CD14-positive monocyte (primary cell): ENCODE measurements around the gene BRAF. TPM values are rescaled to one million over a fixed set of nuclear protein-coding genes. Genes with fewer than 3 reads are reported as not detected.

Experiments
- DNase-seq, 3 donors: peaks; one replicate each; pipeline ENCODE4 v3.0.0-alpha.2; 2011 to 2022
- H2AFZ ChIP-seq: 2 replicates; pipeline ENCODE4 v1.6.0; 2012; ENCODE audit warnings: mild to moderate bottlenecking, low read depth, low read length, inconsistent platforms; ENCODE audit not compliant: insufficient read depth, poor library complexity, severe bottlenecking
- H3K27ac ChIP-seq, 2 donors: 1 replicate in 1 of 2; 2 replicates in 1 of 2; pipeline ENCODE4 v1.5.1; 2012 to 2013; ENCODE audit warnings: low read length in 2 of 2, control low read depth in 1 of 2, inconsistent platforms in 1 of 2, low read depth in 1 of 2, mild to moderate bottlenecking in 1 of 2
- H3K27me3 ChIP-seq, 2 donors: one replicate each; pipeline versions ENCODE4 v1.6.0 to v1.6.1; 2011 to 2013; ENCODE audit warnings: low read length in 2 of 2; ENCODE audit not compliant: control insufficient read depth in 2 of 2, insufficient read depth in 2 of 2
- H3K36me3 ChIP-seq, 2 donors: replicated peaks in 1 of 2; 1 replicate in 1 of 2; 2 replicates in 1 of 2; pipeline versions ENCODE4 v1.5.1 to v1.6.1; 2012 to 2013; ENCODE audit warnings: low read length in 2 of 2, control low read depth in 1 of 2, inconsistent platforms in 1 of 2, mild to moderate bottlenecking in 1 of 2; ENCODE audit not compliant: insufficient read depth in 2 of 2, control insufficient read depth in 1 of 2
- H3K4me1 ChIP-seq, 2 donors: 1 replicate in 1 of 2; 2 replicates in 1 of 2; pipeline versions ENCODE4 v1.5.1 to v1.6.1; 2012 to 2013; ENCODE audit warnings: low read length in 2 of 2, control low read depth in 1 of 2, inconsistent platforms in 1 of 2, mild to moderate bottlenecking in 1 of 2, moderate library complexity in 1 of 2; ENCODE audit not compliant: insufficient read depth in 2 of 2, control insufficient read depth in 1 of 2
- H3K4me2 ChIP-seq: replicated peaks from 2 replicates; pipeline ENCODE3; 2012; ENCODE audit warnings: low read length, moderate library complexity, mild to moderate bottlenecking; ENCODE audit not compliant: poor library complexity, severe bottlenecking; ENCODE audit errors: extremely low read depth
- H3K4me3 ChIP-seq, 3 experiments: fragments of 200-600 bp in 1 of 3; sonication (generic) in 1 of 3; replicated peaks in 1 of 3; 1 replicate in 2 of 3; 2 replicates in 1 of 3; pipeline ENCODE4 v1.5.1; 2011 to 2013; ENCODE audit warnings: low read length in 3 of 3, mild to moderate bottlenecking in 3 of 3, control low read depth in 2 of 3, low read depth in 2 of 3, inconsistent platforms in 1 of 3, moderate library complexity in 1 of 3
- H3K79me2 ChIP-seq: 2 replicates; pipeline ENCODE4 v1.6.0; 2012; ENCODE audit warnings: mild to moderate bottlenecking, control low read depth, inconsistent platforms, low read length, moderate library complexity; ENCODE audit not compliant: insufficient read depth
- H3K9ac ChIP-seq: 2 replicates; pipeline ENCODE4 v1.6.0; 2017; ENCODE audit warnings: low read length, mild to moderate bottlenecking; ENCODE audit not compliant: insufficient read depth, poor library complexity, severe bottlenecking
- H3K9me3 ChIP-seq, 2 donors: replicated peaks in 1 of 2; 1 replicate in 1 of 2; 2 replicates in 1 of 2; pipeline versions ENCODE4 v1.5.1 to v1.6.1; 2012 to 2013; ENCODE audit warnings: low read length in 2 of 2, control low read depth in 1 of 2; ENCODE audit not compliant: control insufficient read depth in 1 of 2, insufficient read depth in 1 of 2
- H4K20me1 ChIP-seq: 2 replicates; pipeline ENCODE4 v1.6.0; 2012; ENCODE audit warnings: mild to moderate bottlenecking, low read length, control low read depth, moderate library complexity; ENCODE audit not compliant: insufficient read depth
- H3K27ac Mint-ChIP-seq, 7 donors: one replicate each; pipeline ENCODE4 v1.8.0; 2020; ENCODE audit warnings: mild to moderate bottlenecking in 7 of 7, mixed read lengths in 7 of 7, moderate library complexity in 6 of 7, inconsistent platforms in 2 of 7
- H3K27me3 Mint-ChIP-seq, 3 donors: one replicate each; pipeline ENCODE4 v1.8.0; 2021 to 2022; ENCODE audit warnings: low read depth in 3 of 3, mild to moderate bottlenecking in 3 of 3, mixed read lengths in 3 of 3, moderate library complexity in 3 of 3, inconsistent platforms in 1 of 3
- H3K36me3 Mint-ChIP-seq, 2 donors: one replicate each; pipeline ENCODE4 v1.8.0; 2020; ENCODE audit warnings: mixed read lengths in 2 of 2, inconsistent platforms in 1 of 2, mild to moderate bottlenecking in 1 of 2
- H3K4me1 Mint-ChIP-seq: one replicate; pipeline ENCODE4 v1.8.0; 2020; ENCODE audit warnings: mild to moderate bottlenecking, mixed read lengths
- H3K4me3 Mint-ChIP-seq, 2 donors: one replicate each; pipeline ENCODE4 v1.8.0; 2020; ENCODE audit warnings: mild to moderate bottlenecking in 2 of 2, mixed read lengths in 2 of 2, moderate library complexity in 1 of 2
- H3K9me3 Mint-ChIP-seq, 7 donors: one replicate each; pipeline ENCODE4 v1.8.0; 2020 to 2022; ENCODE audit warnings: mixed read lengths in 7 of 7, mild to moderate bottlenecking in 6 of 7, moderate library complexity in 6 of 7, inconsistent platforms in 2 of 7
- WGBS: methylation state at CpG from one replicate; pipeline ENCODE4 v1.1.5; 2013; ENCODE audit warnings: missing lambda C conversion rate; ENCODE audit not compliant: insufficient coverage; 5-methylcytosine and 5-hydroxymethylcytosine counted together
- intact Hi-C, 2 donors: fragments of 100-400 bp; cut with micrococcal nuclease; formaldehyde crosslinking; loops; one replicate each; pipeline versions ENCODE4 v1.15.0 to v1.15.1; 2023
- polyA plus RNA-seq, 3 donors: library from polyadenylated mRNA; depleted of rRNA in 1 of 3; unstranded in 2 of 3; stranded (reverse) in 1 of 3; fragments of 300-500 nt in 2 of 3; fragments of >200 nt in 1 of 3; fragmentation: Illumina TruSeq in 2 of 3; gene quantifications; 1 replicate in 2 of 3; 2 replicates in 1 of 3; pipeline ENCODE4 v1.2.3, GENCODE V29; 2012 to 2021
- TF ChIP-seq, protein P1 (sequence below): fragments of 200-600 bp; IDR thresholded peaks from one replicate; pipeline ENCODE4 v1.8.0; 2022; ENCODE audit warnings: antibody characterized with exemption, mild to moderate bottlenecking

The BRAF gene
- polyA plus RNA-seq, 3 donors = 3.8 to 10.0 (median 5.6) TPM

DNA sequence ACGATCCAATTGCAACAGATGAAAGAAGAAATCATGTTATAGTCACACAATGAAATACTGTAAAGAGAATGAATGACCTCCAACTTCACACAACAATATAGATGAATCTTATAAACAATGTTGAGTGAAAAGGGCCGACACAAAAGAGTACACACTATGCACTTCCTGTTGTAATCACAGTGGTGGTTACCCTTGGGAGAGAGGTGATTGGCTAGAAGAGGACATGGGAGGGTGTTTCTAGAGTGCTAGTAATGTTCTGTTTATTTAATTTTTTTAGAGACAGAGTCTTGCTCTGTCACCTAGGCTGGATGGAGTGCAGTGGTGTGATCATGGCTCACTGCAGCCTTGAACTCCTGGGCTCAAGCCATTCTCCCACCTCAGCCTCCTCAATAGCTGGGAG is 145.8 kb downstream of the BRAF start:
- no peaks in the 10 kb centered on the region for H3K4me1 ChIP-seq
- no peaks in the 10 kb centered on the region for H4K20me1 ChIP-seq
- Mint-ChIP-seq H3K9me3 (no peaks in the 10 kb centered on the region), H3K27me3 (no peaks in the 10 kb centered on the region), H3K4me1 (no peaks in the 10 kb centered on the region), H3K4me3 (no peak overlapping the region), H3K27ac (no peak overlapping the region), H3K36me3 (peaks cover 48 to 56% of the 10 kb centered on the region in 2 donors)
- intact Hi-C loops = no loop called here
- H3K36me3 ChIP-seq = peaks cover 60 to 90% of the 10 kb centered on the region in 2 donors
- H3K4me3 ChIP-seq = no peak overlapping the region
- no peaks in the 10 kb centered on the region for H3K79me2 ChIP-seq
- DNase-seq = no peak
- no peak overlapping the region for H2AFZ ChIP-seq
- TF ChIP-seq, protein P1, sequence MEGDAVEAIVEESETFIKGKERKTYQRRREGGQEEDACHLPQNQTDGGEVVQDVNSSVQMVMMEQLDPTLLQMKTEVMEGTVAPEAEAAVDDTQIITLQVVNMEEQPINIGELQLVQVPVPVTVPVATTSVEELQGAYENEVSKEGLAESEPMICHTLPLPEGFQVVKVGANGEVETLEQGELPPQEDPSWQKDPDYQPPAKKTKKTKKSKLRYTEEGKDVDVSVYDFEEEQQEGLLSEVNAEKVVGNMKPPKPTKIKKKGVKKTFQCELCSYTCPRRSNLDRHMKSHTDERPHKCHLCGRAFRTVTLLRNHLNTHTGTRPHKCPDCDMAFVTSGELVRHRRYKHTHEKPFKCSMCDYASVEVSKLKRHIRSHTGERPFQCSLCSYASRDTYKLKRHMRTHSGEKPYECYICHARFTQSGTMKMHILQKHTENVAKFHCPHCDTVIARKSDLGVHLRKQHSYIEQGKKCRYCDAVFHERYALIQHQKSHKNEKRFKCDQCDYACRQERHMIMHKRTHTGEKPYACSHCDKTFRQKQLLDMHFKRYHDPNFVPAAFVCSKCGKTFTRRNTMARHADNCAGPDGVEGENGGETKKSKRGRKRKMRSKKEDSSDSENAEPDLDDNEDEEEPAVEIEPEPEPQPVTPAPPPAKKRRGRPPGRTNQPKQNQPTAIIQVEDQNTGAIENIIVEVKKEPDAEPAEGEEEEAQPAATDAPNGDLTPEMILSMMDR = no peak
- no peak overlapping the region for H3K27ac ChIP-seq
- WGBS = no CpG with 5 or more reads among the region's 2 CpGs
- no peaks in the 10 kb centered on the region for H3K27me3 ChIP-seq
- no peak overlapping the region for H3K9ac ChIP-seq
- H3K4me2 ChIP-seq = no peak overlapping the region
- H3K9me3 ChIP-seq = no peaks in the 10 kb centered on the region

DNA sequence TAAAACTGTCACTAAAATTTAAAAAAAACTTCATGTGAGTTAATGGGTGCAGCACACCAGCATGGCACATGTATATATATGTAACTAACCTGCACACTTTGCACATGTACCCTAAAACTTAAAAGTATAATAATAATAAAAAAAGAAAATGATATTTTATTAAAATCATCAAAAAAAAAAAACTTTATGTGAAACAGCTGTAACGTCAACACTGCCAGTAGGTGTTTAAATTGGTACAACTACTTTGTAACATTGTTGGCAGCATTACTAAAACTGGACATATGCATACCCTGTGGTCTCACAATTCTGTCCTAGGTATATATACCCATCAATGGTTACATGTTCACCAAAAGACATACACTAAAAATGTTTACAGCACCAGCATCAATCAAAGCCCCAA is 146.2 kb downstream of the BRAF start:
- Histone ChIP-seq H2AFZ (no peak overlapping the region), H3K27me3 (no peaks in the 10 kb centered on the region), H3K27ac (no peak overlapping the region), H3K4me1 (no peaks in the 10 kb centered on the region), H3K4me2 (no peak overlapping the region), H3K9me3 (no peaks in the 10 kb centered on the region), H3K4me3 (no peak overlapping the region), H4K20me1 (no peaks in the 10 kb centered on the region), H3K36me3 (peaks cover 58 to 90% of the 10 kb centered on the region in 2 donors), H3K79me2 (no peaks in the 10 kb centered on the region), H3K9ac (no peak overlapping the region)
- intact Hi-C loops = no loop called here
- Mint-ChIP-seq H3K9me3 (no peaks in the 10 kb centered on the region), H3K36me3 (peaks cover 52 to 59% of the 10 kb centered on the region in 2 donors), H3K4me3 (no peak overlapping the region), H3K27me3 (no peaks in the 10 kb centered on the region), H3K4me1 (no peaks in the 10 kb centered on the region), H3K27ac (no peak overlapping the region)
- TF ChIP-seq, protein P1 = no peak
- WGBS = no CpG with 5 or more reads among the region's 1 CpG
- no peak for DNase-seq
